HepG2 (cell line): ENCODE results near the gene CDC20.

Experiments
- EZH2 ChIP-seq: conservative IDR thresholded peaks from 2 replicates; pipeline ENCODE4 v1.6.1; 2012; ENCODE audit warnings: mild to moderate bottlenecking, low read depth, low read length, moderate library complexity
- HDAC1 ChIP-seq: sonication (generic); formaldehyde crosslinking; IDR thresholded peaks from 2 replicates; pipeline ENCODE4 v1.5.1; 2020; ENCODE audit warnings: mild to moderate bottlenecking, missing genetic modification reagents
- POLR2A ChIP-seq, 2 experiments: IDR thresholded peaks; 2 replicates each; pipeline ENCODE4 v1.6.1; 2011; ENCODE audit warnings: low read depth in 2 of 2, low read length in 2 of 2, mild to moderate bottlenecking in 1 of 2, moderate library complexity in 1 of 2; ENCODE audit not compliant: insufficient read depth in 1 of 2
- SRSF9 ChIP-seq: fragments of 200-400 bp; formaldehyde crosslinking; IDR thresholded peaks from 2 replicates; pipeline ENCODE4 v1.6.1; 2018; ENCODE audit warnings: borderline replicate concordance, mild to moderate bottlenecking, low read depth, low read length; ENCODE audit not compliant: insufficient read depth, poor library complexity, severe bottlenecking
- TEAD2 ChIP-seq: sonication (generic); formaldehyde crosslinking; IDR thresholded peaks from 2 replicates; pipeline ENCODE4 v1.9.0; 2021; ENCODE audit warnings: missing genetic modification reagents
- TOPORS ChIP-seq: sonication (generic); formaldehyde crosslinking; IDR thresholded peaks from 2 replicates; pipeline ENCODE4 v1.8.0; 2023; ENCODE audit warnings: mild to moderate bottlenecking, missing genetic modification reagents
- USF2 ChIP-seq, 2 experiments: sonication (generic) in 1 of 2; formaldehyde crosslinking in 1 of 2; IDR thresholded peaks; 2 replicates each; pipeline versions ENCODE4 v1.5.1 to v1.6.1; 2011 to 2020; ENCODE audit warnings: borderline replicate concordance in 1 of 2, low read depth in 1 of 2, low read length in 1 of 2, mild to moderate bottlenecking in 1 of 2, missing genetic modification reagents in 1 of 2, moderate library complexity in 1 of 2
- ZBTB42 ChIP-seq: sonication (generic); formaldehyde crosslinking; IDR thresholded peaks from 2 replicates; pipeline ENCODE4 v1.5.0; 2020; ENCODE audit warnings: mild to moderate bottlenecking, missing genetic modification reagents
- ZBTB7B ChIP-seq: sonication (generic); formaldehyde crosslinking; IDR thresholded peaks from 2 replicates; pipeline ENCODE4 v1.4.0; 2020; ENCODE audit warnings: missing genetic modification reagents
- ZFP36 ChIP-seq: fragments of 150-350 bp; IDR thresholded peaks from 2 replicates; pipeline ENCODE4 v1.6.1; 2018; ENCODE audit warnings: borderline replicate concordance, low read length, low read depth; ENCODE audit not compliant: partially characterized antibody
- ZNF225 ChIP-seq: sonication (generic); formaldehyde crosslinking; IDR thresholded peaks from 2 replicates; pipeline ENCODE4 v1.4.0; 2020; ENCODE audit warnings: mild to moderate bottlenecking, missing genetic modification reagents
- ZNF331 ChIP-seq: sonication (generic); formaldehyde crosslinking; IDR thresholded peaks from 2 replicates; pipeline ENCODE4 v1.4.0; 2020; ENCODE audit warnings: missing genetic modification reagents
- ZNF558 ChIP-seq: sonication (generic); formaldehyde crosslinking; IDR thresholded peaks from 2 replicates; pipeline ENCODE4 v1.9.0; 2022; ENCODE audit warnings: mild to moderate bottlenecking, missing genetic modification reagents, borderline replicate concordance

- TF ChIP-seq HDAC1 (no peak), POLR2A (IDR thresholded peaks at IDR 0.05; ENCODE audit: insufficient read depth in 1 of 2, low read depth in 2 of 2, low read length in 2 of 2) (no peak), USF2 (IDR thresholded peaks at IDR 0.05; ENCODE audit: low read depth, low read length) (no peak), USF2 (CRISPR knock-in tag; IDR thresholded peaks at IDR 0.05; ENCODE audit: borderline replicate concordance) (no peak), ZNF331 (CRISPR knock-in tag) (no peak), ZNF225 (CRISPR knock-in tag) (no peak), ZFP36 (no peak), TEAD2 (no peak), SRSF9 (no peak), ZNF558 (no peak), ZBTB7B (CRISPR knock-in tag) (no peak), EZH2 (no peak), TOPORS (CRISPR knock-in tag) (no peak), ZBTB42 (CRISPR knock-in tag) (no peak)
These were observed 27.1 kb upstream of the CDC20 start for GRCh38 chr1:43331688-43332087.
